ENCODE data around the gene BMP8A.
A peak's percentile ranks its signal among the peaks of the same experiment; 100 is the strongest.

Gene BMP8A

DNA sequence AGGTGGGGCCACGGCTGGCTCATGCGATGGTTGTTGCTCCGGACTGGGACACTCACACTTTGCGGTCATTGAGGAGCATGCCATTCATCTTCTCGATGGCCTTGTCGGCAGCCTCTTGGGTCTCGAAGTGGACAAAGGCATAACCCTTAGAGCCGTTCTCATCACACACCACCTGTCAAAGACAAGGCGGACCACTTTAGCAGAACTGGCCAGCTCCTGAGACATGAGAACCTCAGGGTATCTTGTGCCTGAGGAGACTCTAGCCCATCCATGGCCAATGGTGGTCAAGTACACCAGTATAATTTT, 79.7 kb downstream of the BMP8A start:
- DNase-seq (ENCODE audit: low spot score), result no peak

DNA sequence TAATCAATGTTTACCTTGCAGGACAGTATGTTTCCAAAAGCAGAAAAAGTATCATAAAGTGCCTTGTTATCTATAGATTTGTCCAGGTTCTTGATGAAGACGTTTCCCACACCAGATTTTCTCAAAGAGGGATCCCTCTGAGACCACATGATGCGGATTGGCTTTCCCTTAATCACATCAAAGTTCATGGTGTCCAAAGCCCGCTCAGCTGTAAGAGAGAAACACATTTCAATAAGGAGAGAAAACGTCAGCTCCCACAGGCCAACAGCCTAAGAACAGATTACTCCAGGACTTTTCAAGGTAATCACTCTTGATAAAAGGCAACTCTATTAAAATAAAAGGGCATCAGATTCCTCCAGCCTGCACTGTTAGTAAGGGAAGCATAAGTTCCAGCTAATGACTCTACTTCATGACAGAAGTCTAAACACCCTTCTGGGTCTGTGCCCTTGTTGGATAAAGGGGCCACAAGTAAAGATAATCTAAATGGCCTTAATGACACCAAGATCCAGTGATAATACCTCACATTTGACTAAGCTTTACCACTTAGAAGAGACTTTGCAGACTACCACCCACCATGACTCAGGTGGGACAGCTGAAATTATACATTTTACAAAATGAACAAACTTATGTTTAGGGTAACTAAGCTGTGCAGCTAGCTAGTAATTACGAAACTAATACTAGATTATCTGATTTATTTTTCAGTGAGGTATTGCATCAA, 81.1 kb downstream of the BMP8A start:
- no peak for DNase-seq (ENCODE audit: low spot score)

GRCh38 chr1:39573097-39573465, 81.6 kb downstream of the BMP8A start:
- no peak for DNase-seq (ENCODE audit: low spot score)

GRCh38 chr1:39573736-39574624, 82.5 kb downstream of the BMP8A start:
- peak; percentile 73 for DNase-seq (ENCODE audit: low spot score)

DNA sequence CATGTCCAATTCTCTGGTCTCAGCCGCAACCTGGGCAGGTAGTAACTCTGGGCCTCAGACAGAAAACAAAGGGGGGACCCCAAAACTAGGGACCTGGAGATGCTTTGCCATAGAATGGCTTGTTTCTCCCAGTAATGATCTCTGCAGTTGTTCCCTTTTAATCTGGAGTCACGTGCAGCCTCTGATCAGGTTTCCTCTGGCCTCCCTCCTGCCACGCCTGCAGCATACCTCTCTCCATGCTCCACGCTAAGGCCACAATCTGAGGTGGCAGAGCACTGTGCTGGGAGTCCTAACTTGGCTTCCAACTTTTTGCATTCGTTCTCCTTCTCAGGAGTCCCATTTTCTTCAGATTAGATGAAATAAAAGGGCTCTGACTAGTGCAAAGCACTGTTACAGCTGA, 83.2 kb downstream of the BMP8A start:
- DNase-seq (ENCODE audit: low spot score), result peak; percentile 39
